GM18526 (cell line): Measurements from ENCODE around the gene CD93.

Experiments
- POLR2A ChIP-seq: IDR thresholded peaks from 3 replicates; pipeline ENCODE4 v1.6.1; 2011; ENCODE audit not compliant: insufficient read length; ENCODE audit errors: extremely low read depth

The CD93 gene

DNA sequence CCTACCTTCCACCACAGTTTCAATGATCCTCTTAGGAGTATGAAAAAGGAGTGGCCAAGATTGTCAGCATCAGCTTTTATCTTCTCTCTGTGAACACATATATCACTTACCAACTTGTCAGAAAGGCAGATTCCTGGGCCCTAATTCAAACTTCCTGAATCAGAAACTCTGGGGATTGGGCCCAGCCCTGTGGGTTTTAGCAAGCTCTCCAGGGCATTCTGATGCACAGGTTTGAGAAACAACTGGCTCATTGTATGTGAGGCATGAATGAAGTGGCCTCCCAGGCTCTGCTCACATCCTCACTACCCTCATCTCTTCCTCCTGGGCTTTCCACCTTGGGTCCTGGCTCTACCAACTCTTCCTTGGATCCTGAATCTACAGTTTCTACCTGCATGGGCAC, 23.5 kb downstream of the CD93 start:
- TF ChIP-seq POLR2A = no peak

- TF ChIP-seq POLR2A = no peak
These were observed 24.2 kb downstream of the CD93 start for GRCh38 chr20:23061734-23062561.

- TF ChIP-seq POLR2A = no peak
These were observed 24.9 kb downstream of the CD93 start for GRCh38 chr20:23061262-23061661.

- TF ChIP-seq POLR2A = no peak
These were observed 25.5 kb downstream of the CD93 start for GRCh38 chr20:23060629-23061028.

GRCh38 chr20:23059846-23060245, 26.3 kb downstream of the CD93 start:
- no peak for TF ChIP-seq POLR2A

DNA sequence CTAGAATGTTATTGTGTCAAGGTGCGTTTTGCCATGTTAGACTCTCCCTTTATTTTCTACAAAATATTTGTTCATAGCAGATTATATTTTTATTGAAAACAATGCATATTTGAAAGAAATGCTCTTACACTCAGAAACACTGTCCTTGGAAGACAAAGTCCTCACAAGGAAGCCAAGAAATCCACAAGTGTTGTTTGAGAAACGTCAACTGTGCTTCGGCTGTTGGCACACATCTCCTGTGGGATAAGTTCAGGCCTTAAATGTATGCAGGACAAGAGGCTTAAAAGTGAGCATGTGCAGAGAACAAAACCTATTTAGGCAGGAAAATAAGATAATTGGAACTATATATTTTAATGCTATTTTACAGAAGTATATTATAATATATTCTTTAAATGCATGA, 27.1 kb downstream of the CD93 start:
- no peak for TF ChIP-seq POLR2A

DNA sequence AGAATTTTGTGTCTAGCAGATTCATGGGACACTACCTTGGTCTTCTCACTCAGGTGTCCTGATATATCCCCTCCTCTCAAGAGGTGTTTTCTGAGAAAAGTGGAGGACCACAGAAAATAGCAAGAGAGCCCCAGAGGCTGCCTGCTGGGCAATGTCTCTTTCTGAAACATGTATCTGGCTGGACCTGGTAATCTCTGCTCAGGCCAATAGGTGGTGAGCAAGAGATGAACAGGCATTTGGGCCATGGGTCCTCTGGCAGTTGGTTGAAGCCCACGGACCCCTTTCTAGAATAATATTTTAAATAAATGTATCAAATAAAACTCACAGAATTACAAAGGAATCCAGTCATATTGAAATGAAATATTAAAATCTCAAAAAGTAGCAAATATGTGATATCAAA, 27.9 kb downstream of the CD93 start:
- TF ChIP-seq POLR2A = no peak

DNA sequence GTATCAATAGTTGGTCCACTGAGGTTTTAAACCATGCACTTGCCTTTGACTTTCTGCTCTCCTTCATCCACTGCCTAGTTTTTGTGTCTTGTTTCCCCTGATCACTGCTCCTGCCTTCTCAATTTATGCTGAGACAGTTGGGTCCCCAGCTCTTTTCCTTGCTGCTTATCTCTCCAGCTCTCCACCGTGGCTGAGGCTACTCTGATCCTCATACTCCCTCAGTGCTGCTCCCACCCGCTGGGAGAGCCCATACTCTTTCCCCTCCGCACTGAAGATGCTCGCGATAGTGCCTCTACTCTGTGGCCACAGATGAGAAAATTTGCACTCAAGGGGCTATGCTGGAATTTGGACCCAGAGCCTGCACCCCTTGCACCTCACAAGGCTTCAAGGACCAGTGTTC, 33.2 kb downstream of the CD93 start:
- TF ChIP-seq POLR2A = no peak

- TF ChIP-seq POLR2A = no peak
These were observed 35.1 kb downstream of the CD93 start for GRCh38 chr20:23050847-23051627.

- no peak for TF ChIP-seq POLR2A
These were observed 35.9 kb downstream of the CD93 start for GRCh38 chr20:23050076-23050838.

DNA sequence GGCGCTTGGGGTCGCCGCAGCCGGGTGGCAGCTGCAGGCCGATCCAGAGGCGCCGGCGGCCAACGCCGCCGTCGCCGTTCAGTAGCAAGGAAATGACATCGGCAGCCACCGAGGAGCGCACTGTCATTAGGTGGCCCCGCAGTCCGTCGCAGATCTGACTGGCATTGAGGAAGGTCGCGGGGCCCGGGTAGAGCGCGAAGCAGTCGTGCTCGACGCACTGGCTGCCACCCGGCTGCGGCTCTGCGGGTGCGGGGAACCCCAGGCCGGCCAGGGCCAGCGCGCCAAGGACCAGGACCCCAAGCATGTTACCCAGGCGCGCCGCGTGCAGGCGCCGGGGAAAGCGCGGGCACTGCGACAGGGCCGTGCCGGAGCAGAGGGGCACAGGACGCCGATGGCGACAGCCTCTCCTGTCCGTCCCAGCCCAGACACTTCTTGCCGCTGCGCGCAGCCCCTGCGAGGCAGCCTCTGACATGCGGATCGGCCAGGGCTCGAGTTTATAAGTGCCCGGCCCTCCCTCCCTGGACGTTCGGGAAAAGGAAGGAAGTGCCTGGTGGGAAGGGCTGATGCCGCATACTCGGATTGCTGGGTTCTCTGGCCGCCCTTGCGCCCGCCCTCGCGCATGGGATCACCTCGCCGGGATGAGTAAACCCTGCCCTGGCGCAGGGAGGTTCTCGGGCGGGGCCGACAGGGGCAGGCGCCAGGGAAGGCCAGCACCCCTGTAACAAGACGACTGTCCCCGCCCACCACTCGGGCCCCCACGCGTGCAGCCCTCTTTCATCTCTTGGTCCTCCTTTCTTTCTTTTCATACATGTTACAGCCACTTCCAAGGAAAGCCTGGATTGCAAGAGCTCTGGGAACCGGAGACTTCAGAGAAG, 36.7 kb downstream of the CD93 start, which contains the start of gene THBD:
TSS of gene THBD (minus strand) at position 472 of the 875 bp plus-strand sequence. CDS start at position 304, 168 bp downstream.
- no peak for TF ChIP-seq POLR2A

GRCh38 chr20:23048283-23049200, 37.6 kb downstream of the CD93 start:
- TF ChIP-seq POLR2A = no peak

GRCh38 chr20:23047738-23048214, 38.3 kb downstream of the CD93 start:
- no peak for TF ChIP-seq POLR2A
